C4-2B (cell line): ENCODE data around the gene C3.
A peak's percentile ranks its signal among the peaks of the same experiment; 100 is the strongest.

Source experiments
- H3K27ac ChIP-seq: fragments of 450-650 bp; 2 replicates; pipeline ENCODE4 v1.5.1; 2017
- CTCF ChIP-seq: fragments of 450-650 bp; conservative IDR thresholded peaks from 2 replicates; pipeline ENCODE4 v1.5.1; 2017; ENCODE audit warnings: mild to moderate bottlenecking
- ZFX ChIP-seq: fragments of 450-650 bp; IDR thresholded peaks from 2 replicates; pipeline ENCODE4 v1.6.1; 2017

The C3 gene

GRCh38 chr19:6737284-6737872, 16.9 kb upstream of the C3 start, which contains the start of gene GPR108:
Gene GPR108 (minus strand): TSS chr19:6737580. CDS start chr19:6737576, 4 bp downstream.
- H3K27ac ChIP-seq: peak within 1 kb of the TSS; percentile 86
- TF ChIP-seq ZFX: no peak
- TF ChIP-seq CTCF: no peak

- H3K27ac ChIP-seq: peak overlapping the region; percentile 86
- TF ChIP-seq ZFX (no peak), CTCF (peak; percentile 48)
Measured at GRCh38 chr19:6736917-6737283, 16.4 kb upstream of the C3 start.

- TF ChIP-seq CTCF: peak; percentile 72
- TF ChIP-seq ZFX: no peak
- H3K27ac ChIP-seq: peak overlapping the region; percentile 86
Measured at GRCh38 chr19:6736169-6736916, 15.9 kb upstream of the C3 start.

GRCh38 chr19:6735181-6735911, 14.9 kb upstream of the C3 start:
- no peak overlapping the region for H3K27ac ChIP-seq
- TF ChIP-seq CTCF (no peak), ZFX (no peak)

- TF ChIP-seq CTCF: no peak
- TF ChIP-seq ZFX: no peak
- H3K27ac ChIP-seq: no peak overlapping the region
Measured at GRCh38 chr19:6734096-6734696, 13.7 kb upstream of the C3 start.

- TF ChIP-seq ZFX (no peak), CTCF (no peak; the same call in 1 of the 2 replicates)
Measured at GRCh38 chr19:6733338-6734095, 13.1 kb upstream of the C3 start.

More at GRCh38 chr19:6733338-6734095, 13.1 kb upstream of the C3 start:
- H3K27ac ChIP-seq: no peak overlapping the region
